SW480 (cell line): ENCODE data around the gene CDC25B.
A peak's percentile ranks its signal among the peaks of the same experiment; 100 is the strongest.

ENCODE experiments used
- DNase-seq: peaks from one replicate; pipeline ENCODE4 v3.0.0-alpha.2; 2016; ENCODE audit warnings: low spot score

Gene CDC25B

DNA sequence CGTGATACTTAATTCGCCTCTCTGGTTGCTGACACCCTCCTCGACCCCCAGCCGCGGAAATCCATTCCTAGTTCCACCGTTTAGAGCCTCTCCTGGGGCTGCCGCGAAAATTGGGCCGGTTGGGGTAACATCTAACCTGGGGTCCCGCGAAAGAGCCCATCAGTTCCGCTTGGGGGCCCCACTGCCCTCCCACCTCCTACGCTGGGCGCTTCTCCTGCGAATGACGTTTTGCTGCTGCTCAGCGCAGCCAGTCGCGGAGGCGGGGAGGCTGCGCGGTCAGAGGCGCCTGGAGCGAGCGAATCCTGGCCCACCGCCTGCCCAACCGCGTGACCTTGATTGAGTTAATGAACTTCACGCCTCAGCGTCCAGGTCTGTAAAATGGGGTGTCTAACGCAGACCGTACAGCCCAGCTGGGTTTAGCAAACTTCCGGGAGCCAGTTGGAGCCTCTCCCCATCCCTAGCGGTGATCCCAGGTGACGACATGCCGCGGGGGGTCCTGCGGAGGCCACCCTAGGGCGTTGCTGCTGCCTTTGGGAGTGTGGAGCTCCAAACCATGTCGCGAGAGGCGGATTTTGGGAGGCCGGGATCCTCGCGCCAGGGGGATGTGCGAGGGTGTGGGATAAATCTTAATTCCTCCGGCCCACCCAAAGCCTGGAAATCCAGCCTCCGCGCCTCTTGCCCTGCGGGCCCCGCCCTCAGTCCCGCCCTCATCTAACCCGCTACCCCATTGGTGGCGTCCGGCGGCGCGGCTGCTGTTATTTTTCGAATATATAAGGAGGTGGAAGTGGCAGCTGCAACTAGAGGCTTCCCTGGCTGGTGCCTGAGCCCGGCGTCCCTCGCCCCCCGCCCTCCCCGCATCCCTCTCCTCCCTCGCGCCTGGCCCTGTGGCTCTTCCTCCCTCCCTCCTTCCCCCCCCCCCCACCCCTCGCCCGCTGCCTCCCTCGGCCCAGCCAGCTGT, at the start of gene CDC25B:
Gene CDC25B, plus strand, starts transcription at position 800 of the 958 bp plus-strand sequence. CDS start 222 bp downstream, outside the sequence.
- peak; percentile 95 for DNase-seq

DNA sequence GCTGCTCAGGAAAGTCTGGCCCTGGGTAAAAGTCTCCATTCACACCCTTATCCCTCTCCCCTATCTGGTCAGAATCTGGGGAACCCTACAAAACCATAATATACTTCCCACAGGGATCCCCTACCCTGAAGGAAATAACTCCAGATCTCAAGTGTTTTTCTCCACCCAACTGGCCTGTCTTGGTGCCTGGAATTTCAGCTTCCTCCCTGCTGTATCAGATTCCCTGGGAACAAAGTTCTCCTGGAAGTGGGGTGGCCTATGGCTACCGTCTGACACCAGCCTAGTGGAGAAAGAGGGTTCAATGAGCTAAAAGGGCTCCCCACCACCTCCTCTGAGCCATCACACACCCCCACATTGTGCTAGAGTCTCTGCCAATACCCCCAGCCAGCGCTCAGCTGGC, 48.6 kb upstream of the CDC25B start:
- no peak for DNase-seq

DNA sequence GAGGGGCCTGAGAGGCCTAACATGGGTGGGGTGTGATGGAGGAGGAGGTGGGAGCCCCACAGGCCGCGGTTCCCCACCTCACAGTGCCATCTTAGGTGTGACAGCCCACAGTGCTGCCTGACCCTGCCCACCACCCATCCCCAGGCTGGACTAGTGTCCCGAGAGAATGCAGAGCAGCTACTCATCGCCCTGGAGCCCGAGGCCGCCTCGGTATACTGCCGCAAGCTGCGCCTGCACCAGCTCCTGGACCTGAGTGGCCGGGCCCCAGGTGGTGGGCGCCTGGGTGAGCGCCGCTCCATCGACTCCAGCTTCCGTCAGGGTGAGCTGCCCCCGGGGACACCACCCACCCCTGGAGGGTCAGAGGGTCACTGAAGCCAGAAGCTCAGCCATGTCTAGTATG, 48.0 kb upstream of the CDC25B start:
- DNase-seq: no peak

DNA sequence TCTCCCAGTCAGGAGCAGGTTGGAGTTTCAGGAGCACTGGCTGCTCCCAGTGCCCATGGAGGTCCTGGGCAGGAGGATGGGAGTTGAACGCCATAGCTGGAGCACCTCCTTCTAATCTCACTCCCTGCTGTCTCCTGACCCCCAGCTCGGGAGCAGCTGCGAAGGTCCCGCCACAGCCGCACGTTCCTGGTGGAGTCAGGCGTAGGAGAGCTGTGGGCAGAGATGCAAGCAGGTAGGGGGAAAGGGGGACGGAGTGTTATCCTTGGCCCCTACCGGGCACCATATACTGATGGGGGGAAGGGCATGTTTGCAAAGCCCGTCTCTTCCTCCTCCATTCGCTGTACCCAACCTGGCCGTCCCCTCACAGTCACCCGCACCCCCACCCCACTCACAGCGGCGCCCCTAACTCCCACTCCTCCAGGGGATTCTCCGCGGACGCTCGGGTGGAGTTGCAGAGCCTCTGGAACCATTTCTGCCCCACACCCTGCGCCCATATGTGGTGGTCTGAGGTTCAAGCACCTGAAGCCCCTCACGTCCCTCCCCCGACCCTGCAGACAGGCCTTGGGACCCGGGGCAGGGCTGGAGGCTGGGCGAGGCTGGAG, 46.9 kb upstream of the CDC25B start:
- no peak for DNase-seq

DNA sequence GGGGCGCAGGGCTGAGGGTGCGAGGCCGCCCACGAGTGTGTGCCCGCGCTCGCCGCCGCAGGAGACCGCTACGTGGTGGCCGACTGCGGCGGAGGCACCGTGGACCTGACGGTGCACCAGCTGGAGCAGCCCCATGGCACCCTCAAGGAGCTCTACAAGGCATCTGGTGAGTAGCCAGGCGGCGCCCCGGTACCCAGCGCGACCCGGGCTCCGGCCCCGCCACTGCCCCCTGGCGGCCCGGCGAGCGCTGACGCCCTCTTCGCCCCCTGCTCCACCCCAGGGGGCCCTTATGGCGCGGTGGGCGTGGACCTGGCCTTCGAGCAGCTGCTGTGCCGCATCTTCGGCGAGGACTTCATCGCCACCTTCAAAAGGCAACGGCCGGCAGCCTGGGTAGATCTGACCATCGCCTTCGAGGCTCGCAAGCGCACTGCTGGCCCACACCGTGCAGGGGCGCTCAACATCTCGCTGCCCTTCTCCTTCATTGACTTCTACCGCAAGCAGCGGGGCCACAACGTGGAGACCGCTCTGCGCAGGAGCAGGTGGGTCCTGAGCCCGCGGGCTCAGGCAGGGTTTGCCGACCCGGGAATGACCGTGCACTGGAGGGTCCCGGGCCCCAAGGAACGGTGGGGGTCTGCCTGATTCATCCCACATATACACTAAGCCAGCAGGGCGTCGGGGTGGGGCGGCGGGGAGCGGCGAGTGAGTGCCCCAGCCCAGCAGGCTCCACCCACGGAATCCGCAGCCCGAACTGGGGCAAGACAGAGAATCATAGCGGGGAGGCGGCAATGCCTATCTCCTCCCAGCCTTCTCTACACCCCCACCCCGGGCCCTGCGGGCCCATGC, 46.2 kb upstream of the CDC25B start:
- no peak for DNase-seq

DNA sequence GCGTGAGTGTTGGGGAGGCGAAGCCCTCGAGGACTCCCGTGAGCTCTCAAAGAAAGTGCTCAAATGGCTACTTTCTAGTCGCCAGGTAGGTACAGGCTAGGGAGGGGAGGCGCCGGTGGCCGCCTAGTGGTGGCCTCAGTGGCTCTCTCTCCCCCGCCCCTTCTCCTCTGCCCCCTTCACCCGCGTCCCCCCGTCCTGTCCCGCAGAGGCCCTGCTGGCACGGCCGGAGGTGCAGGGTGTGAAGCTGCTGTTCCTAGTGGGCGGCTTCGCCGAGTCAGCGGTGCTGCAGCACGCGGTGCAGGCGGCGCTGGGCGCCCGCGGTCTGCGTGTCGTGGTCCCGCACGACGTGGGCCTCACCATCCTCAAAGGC, 44.8 kb upstream of the CDC25B start:
- no peak for DNase-seq

DNA sequence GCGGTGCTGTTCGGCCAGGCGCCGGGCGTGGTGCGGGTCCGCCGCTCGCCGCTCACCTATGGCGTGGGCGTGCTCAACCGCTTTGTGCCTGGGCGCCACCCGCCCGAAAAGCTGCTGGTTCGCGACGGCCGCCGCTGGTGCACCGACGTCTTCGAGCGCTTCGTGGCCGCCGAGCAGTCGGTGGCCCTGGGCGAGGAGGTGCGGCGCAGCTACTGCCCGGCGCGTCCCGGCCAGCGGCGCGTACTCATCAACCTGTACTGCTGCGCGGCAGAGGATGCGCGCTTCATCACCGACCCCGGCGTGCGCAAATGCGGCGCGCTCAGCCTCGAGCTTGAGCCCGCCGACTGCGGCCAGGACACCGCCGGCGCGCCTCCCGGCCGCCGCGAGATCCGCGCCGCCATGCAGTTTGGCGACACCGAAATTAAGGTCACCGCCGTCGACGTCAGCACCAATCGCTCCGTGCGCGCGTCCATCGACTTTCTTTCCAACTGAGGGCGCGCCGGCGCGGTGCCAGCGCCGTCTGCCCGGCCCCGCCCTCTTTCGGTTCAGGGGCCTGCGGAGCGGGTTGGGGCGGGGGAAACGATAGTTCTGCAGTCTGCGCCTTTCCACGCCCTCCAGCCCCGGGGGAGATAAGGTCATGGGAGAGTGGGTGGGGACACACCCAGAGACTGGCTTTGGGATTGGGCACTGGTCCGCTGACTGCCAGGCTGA, 44.3 kb upstream of the CDC25B start:
- DNase-seq: no peak

DNA sequence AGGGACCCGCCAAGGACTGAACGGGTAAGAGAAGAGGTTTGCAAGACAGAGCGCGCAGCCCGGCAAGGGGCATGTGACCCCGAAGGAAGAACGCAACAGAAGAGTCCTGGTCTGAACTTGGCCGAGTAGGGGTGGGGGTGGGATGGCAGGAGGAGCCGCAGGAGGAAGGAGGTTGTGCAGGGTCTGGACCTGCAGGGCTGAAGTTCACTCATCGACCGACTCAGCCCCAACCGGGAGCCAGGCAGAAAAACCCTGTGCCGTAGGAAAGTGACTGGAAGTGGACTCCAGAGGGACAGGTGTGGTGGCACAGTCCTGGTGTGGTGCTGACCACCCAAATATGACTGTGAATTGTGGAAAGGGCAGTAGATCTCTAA, 43.7 kb upstream of the CDC25B start:
- no peak for DNase-seq

DNA sequence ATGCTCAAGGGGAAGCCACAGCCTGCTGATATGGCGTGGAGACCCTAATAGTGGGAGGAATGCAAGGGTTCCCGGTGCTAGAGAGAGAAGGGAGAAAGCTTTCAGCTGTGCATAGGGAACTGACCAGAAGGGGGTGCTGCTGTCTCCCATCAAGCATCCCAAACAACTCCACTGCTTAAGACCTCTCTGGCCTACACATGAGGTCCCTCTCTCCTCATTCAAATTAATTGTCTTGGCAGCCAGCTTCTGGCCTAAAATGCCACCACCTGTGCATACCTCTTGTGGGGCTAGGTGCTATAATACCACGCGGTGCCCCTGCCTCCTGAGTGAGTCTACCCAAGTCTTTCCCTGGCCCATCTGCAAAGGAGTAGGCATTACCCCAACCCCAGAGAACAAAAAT, 43.0 kb upstream of the CDC25B start:
- DNase-seq: peak; percentile 54

DNA sequence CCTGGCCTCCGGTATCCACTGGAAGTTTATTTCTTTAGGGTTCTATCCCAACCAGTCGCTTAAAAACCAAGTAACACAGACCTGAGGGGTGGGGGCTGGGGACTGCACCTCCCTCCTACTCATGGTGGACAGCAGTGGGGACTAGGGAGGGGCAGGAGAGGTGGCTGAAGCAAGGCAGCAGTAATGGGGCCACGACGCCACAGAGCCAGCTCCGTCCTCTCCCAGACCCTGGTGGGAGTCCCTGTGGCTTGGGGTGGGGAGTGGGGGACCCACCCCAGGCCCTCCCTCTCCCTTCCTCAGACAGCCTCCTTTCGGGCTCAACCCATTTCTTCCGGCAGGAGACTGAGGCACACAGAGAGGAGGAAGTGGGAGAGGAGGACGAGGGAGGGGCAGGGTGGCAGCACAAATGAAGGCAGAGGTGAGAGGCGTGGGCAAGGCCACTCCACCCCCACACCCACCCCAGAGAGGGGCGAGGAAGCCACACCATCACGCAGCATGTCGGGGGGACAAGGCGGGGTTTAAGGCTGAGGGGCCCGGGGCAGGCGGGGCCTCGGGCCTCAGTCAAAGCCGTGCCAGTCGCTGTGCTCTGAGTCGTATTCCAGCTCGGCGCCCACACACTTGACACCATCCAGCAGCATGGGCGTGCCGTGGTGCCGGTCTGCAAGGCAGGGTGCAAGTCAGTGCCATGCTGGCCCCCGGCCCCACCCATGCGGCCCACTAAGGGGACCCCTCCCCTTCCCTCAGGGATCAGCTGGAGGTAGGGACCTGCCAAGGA, 42.4 kb upstream of the CDC25B start:
- DNase-seq: no peak

DNA sequence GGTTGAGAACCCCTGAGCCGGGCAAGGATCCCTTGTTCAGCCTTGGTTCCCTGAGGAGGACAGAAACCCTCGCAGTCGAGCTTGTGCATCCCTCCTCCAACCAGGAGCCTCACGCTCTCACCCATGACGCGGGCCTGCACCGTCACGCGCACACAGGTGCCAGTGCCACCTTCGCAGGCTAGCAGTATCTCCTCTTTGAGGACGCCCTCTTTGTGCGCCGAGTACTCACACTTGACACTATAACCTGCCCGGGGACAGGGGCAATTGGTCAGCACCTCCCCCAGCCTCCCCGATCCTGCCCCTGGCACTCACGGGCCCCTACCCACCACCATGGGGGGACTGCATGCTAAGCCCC, 41.9 kb upstream of the CDC25B start:
- DNase-seq: no peak

DNA sequence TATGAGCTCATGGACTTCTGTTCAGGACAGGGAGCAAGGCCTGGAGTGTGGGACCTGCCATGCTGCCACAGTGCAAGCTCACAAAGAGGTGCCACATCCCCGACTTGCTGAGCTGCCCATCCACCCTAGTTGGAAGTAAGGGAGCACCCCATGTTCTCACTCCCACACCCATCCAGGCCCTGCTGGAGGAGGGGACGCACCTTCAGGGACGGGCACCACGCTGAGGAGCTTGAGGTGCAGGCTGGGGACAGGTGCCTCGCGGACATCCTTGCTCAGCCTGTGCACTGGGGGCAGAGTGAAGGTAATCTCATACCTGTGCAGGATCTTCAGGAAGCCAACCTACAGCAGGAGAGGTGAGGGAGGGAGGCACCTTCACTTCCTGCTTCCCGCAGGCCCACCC, 40.8 kb upstream of the CDC25B start:
- DNase-seq: no peak

DNA sequence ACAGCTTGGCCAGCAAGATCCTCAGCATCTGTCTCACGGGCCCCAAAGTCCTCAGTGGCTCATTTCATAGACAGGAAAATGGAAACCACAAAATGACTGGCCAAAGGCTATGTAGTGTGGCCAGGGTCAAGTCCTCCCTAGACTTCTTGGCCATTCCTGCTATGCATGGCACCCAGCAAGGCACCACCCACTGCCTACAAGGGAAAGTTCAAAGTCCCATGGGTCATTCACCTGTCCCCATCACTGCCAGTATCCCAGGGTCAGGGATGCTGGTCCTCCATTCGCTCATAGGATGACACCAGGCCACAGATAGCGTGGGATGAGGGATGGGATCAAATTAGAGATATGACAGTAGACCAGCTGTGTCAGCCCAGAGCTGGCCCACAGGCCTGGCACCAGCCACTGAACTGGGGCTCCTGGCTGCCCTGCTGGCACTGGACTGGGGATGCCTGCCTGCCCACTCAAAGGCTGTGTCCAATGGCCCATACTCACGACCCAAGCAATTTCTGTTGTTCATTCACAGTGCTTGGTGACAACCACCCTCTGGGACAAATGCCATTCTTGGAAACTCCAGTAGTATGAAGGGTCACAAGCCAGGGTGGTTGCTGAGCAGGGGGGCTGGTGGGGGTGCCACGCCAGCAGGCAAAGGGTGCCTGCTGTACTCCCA, 40.2 kb upstream of the CDC25B start:
- no peak for DNase-seq

DNA sequence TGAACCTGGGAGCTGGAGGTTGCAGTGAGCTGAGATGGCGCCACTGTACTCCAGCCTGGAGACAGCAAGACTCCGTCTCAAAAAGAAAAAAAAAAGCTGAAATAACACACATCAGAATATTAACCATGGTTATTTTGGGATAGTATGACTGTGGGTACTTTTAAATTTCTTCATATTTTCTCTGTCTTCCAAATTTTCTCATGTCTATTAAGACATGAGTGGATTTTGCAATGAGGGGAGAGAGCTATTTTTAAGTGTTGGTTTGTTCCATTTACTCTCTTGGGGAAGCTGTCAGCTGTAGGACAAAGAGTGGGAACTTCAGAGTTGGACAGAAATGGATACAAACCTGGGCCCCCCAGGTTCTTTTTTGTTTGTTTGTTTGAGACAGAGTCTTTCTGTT, 38.8 kb upstream of the CDC25B start:
- DNase-seq: no peak

DNA sequence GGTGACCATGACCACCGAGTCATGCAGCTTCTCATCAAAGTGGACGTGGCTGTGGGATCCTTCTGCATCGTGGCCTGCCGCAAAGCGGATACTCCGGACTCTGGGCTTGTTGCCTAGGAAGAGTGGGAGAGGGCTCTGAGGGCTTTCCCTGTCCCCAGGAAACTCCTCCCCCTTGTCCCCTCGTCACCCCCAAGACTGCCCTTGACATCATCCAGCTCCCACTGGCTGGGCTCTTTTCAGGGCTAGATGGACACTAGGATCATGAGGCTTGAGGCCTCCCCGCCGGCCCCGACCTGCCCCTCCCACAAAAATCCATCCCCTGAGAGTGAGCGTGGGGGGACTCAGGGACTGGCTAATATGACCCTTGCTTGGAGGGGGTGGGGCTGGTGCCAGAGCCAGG, 37.5 kb upstream of the CDC25B start:
- DNase-seq: no peak

DNA sequence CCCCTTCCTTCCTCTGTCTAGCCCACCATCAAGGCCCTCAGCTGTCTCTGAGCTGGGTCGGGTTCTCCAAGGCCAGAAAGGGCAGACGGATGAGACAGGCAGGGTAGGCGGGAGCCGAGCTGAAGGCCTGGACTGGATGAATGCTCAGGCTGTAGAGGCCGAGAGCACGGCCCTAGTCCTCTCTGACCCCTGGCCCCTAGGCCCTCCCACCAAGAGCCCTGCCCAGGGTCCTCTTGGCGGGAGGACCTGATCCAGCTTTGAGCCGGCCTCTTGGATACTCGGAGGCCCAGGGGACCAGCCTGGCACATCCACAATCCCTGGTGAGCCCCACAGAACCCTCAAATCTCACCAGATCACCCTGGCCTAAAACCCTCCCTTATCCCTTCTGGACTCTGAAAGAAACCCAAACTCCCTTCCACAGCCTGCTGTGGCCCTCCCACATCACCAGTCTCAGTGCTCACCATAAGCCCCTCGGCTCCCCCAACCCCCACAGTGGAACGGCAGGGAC, 36.7 kb upstream of the CDC25B start:
- DNase-seq: no peak

DNA sequence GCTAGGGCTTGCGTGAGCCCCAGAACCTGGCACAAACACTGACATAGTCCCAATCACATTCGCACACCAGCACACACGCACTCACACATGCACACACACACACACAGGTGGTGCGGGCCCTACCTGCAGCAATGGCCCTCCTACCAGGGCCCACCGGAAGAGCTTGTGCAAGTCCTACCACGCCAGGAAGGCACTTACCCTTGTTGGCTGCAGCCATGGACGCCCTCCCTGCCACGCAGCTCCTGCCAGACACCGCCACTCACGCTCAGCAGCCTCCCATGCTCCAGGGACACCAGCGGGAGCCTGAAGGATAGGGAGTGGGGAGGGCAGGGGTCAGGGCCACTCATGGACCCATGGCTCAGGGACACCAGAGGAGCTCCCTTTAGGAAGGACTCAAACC, 36.2 kb upstream of the CDC25B start:
- no peak for DNase-seq

DNA sequence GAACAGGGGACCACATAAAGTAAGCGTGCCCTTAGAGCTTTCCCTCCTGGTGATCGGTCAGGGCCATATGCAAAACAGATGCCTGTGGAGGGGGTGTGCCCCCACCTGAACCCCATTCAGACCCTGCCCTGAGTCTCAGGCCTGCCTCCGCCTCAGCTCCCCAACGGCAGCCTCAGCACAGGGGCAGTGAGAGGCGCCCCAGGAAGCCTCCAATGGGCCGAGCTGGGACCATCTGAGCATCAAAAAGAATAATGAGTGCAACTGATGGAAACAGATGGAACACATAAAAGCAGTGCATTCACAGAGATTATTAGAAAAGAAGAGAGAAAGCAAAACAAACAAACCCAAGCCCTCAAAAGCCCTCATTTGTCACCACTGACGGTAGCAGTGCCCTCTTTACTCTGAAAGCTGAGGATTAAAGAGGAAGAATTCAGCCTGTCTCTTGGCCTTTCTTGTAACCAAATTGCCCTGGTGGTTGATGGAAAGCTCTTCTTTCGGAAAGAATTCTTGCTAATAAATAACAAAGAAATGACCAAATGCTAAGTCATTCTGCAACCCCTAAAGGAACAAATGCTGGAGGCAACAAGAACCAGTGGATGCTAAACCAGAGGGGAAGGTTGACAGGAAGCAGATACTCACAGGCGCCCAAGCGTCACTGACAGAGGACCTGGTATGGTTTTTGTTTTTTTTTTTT, 35.3 kb upstream of the CDC25B start:
- no peak for DNase-seq

DNA sequence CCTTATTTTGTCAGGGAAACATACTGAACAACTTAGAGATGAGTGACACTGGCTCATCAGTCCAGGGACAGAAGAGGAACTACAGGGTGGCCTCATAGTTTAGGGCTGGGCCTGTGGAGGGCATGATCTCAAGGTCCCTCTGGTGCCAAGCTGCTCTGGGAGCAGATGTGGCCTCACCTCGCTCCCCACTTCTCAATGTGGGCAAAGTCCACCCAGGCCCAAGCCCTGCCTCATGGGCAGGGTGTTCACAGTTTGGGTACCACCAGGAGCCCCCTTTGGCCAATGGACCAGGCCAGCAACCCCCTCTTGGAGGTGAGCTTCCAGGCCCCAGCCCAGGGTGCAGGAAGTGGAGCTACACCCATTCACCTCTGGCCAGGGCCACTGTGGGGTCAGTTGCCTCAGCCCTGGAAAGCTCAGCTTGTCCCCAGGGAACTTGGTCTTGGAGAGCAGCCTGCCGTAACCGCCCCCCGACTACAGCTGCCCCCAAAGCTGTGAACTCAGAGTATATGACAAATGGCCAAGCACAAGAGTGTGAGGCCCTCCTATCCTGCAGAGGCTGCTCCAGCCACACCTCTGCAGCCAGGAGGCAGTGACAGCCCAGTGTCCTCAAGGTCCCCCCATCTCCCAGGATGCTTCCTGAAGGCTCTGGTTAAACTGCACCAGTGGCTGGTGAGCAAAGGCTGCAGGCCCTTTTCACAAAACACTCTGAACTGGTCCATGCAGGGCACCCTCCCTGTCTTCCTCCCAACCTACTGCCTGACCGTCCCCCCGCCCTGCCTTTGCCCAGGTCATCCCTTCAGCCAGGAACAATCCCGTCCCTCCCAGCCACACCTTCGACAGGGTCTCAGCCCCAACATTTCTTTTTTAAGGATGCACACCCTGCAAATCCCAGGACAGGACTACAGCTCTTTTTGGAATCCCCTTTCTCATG, 32.2 kb upstream of the CDC25B start:
- DNase-seq: no peak
